ENCODE data around the gene ZNF280C.

The ZNF280C gene

GRCh38 chrX:130174937-130175336, 93.8 kb downstream of the ZNF280C start:
- no peak for DNase-seq (ENCODE audit: low spot score)

- DNase-seq (ENCODE audit: low spot score) = peak; percentile 68
Measured at GRCh38 chrX:130174045-130174704, 94.5 kb downstream of the ZNF280C start.

DNA sequence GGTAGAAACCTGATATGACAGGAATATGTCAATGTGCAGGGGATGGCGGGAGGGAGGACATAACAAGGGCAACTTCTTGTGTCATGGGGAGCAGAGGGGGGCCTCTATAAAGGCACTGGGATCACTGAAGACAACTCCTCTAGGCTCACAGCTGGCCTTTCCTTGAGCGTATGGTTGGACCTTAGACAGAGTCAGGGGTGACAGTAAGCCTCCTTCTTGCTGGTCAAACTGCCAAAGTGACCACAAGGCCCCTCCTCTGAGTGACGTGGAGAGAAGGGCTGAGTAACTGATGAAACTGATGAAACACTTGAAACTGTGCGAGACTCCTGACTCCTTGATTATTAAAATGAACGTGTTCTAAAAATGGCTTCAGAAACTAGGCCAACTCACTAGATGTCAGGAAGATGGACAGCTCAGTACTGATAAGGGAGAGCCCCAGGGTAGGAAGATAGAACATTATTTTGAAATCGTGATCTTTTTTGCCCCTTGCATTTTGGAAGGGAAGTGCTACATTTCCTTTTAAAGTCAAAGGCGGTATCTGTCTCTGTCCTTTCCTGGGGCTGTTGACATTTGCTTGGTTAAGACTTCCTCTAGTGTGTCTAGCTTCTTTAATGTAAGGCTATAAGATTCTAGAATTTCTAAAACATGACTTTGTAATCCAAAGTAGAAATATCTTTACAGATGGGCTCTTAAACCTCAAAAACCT, 95.4 kb downstream of the ZNF280C start:
- peak; percentile 67 for DNase-seq (ENCODE audit: low spot score)

DNA sequence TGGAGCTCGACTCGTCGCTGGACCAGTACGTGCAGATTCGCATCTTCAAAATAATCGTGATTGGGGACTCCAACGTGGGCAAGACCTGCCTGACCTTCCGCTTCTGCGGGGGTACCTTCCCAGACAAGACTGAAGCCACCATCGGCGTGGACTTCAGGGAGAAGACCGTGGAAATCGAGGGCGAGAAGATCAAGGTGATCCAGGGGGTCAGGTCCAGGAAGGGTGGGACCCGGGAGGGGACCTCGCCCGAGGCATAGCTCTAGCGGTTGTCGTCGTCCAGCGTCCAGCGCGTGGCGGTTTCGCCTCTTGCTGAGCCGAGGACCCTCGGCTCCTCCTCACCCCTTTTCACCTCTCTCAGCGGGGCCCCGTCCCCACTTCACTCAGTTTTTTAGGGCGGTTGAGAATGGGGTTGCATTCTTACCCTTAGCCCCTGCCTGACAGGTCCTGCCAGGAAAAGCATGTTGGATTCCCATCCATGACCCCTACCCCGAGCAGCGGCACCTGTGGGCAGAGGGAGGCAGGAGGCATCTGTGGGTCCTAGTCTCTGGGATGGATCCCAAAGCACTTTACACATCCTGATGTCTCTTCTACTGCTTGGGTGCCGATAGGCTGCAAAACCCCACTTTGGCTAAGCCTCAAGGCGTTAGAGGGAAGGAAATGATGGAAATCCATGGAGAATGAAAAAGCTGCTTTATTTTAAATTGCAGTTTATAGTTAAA, 96.4 kb downstream of the ZNF280C start:
- DNase-seq (ENCODE audit: low spot score) = no peak

DNA sequence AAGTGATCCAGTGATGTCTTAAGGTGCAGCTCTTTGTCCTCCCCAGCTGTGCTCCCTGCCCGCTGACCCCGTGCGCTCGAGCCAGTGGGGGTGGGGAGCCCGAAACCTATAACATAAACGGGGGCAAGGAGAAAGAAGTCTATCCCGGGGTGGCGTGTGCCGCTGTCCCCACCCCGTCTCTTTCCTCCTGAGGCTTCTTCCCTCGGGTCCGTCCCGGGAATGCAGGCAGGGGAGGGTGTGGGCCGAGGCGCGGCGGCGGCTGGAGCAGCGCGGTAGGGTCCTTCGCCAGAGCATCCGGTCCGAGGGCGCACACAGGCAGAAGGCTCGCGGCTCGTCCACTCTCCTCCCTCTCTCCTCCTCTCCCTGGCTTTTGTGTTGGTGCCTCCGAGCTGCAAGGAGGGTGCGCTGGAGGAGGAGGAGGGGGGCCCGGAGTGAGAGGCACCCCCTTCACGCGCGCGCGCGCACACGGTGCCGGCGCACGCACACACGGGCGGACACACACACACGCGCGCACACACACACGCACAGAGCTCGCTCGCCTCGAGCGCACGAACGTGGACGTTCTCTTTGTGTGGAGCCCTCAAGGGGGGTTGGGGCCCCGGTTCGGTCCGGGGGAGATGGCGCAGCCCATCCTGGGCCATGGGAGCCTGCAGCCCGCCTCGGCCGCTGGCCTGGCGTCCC, 97.1 kb downstream of the ZNF280C start, which contains the start of gene RAB33A:
Gene RAB33A, plus strand, starts transcription at position 517 of the 681 bp plus-strand sequence. Its CDS starts 101 bp downstream, at position 618.
- peak; percentile 26 for DNase-seq (ENCODE audit: low spot score)

DNA sequence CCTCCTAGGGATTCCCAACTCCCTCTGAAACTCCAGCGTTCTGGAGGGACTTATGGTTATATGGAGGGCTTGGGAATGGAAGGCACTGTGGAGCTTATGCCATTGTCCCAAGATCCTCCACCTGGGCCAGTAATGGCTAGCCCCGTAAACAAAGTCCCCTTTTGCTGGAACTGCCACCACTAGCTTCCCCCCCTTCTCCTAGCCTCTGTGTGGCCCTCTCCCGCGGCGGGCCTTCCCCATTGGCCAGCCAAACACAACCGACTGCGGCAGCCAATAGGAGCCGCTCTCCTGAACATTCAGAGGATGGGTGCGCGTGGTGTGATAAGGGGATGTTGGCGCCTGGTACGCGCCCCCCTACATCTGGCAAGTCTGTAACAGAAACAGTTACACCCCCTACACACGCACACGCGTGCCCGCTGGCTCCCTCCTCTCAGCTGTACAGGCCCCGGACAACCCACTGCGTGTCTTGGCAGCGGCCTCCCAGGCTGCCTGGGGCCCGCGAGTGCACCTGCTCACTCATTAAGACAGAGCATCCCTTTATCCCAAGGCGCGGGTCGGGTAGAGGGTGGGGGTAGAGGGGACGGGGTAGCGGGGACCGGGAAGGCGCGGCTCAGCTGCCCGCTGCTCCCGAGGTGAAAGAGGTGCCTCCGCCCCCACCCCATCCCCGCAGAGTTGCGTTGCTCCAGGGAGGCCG, 97.8 kb downstream of the ZNF280C start:
- DNase-seq (ENCODE audit: low spot score) = peak; percentile 46

GRCh38 chrX:130167040-130167439, 101.7 kb downstream of the ZNF280C start:
- DNase-seq (ENCODE audit: low spot score) = no peak

DNA sequence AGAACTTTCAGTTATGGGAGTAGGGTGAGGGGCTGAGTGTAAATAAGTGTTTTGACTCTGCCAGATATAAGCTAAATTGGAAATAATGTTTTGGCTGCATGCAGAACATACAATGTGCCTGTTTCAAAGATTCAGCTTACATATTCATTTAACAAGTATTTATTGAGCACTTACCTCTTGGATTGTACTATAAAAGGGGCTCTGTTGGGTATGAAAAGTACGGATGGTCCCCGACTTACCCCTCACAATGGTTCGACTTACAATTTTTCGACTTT, 102.3 kb downstream of the ZNF280C start:
- no peak for DNase-seq (ENCODE audit: low spot score)

DNA sequence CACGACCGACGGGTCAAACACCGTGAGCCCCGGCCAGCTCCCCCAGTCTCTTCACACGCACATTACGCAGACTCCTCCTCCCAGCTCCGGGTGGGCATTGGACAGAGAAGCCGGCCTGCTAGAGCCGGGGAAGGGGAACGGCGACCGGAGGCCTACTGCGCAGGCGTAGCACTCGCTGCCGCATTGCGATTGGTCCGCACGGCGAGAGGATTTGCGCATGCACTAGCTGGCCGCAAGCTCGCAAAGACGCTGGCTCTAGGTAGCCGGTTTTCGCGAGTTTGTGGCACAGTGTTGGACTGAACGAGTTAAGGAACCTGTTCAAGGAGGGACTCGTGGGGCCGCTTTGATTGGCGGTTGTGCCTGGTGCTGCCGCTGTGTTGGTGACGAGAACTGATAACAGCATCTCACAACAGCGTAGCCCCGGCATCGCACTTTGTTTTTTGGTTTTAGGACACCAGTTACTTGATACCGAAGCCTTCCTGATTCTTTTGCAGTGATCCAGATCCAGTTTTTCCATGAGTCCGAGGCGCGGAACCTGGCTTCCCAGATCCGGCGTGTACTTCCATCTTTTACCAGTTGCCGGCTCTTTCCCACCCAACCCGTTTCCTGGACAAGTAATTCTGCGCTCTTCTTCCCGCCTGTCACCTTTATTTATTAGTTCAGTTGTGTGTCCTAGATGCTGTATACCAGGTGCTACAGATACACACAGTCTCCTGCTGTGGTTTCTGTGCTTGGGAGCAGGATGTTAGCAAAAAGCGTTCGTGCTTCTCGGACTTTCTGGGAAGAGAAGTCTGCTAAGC, 102.8 kb downstream of the ZNF280C start, which contains the start of gene AIFM1:
Gene AIFM1, minus strand, starts transcription at position 139 of the 800 bp plus-strand sequence. CDS start 185 bp downstream, outside the sequence.
- DNase-seq (ENCODE audit: low spot score) = peak; percentile 94

GRCh38 chrX:130165181-130165702, 103.5 kb downstream of the ZNF280C start:
- peak; percentile 26 for DNase-seq (ENCODE audit: low spot score)

DNA sequence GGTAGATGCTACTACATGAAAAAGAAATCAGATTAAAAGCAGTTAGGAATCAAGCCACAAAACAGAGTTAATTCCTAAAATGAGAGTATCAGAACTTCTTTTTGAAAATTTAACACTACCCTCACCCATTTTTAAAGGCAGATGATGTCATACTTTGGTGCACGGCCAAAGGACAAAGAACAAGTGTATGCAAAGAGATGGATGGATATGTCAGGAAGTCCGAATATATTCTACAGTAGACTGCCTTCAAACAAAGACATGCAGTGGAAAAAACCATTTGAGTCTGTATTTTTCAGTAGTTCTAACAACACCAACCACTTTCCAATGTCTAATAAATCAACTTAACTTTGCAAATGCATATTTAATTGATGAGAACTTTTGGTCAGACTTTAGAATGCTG, 105.3 kb downstream of the ZNF280C start:
- no peak for DNase-seq (ENCODE audit: low spot score)

DNA sequence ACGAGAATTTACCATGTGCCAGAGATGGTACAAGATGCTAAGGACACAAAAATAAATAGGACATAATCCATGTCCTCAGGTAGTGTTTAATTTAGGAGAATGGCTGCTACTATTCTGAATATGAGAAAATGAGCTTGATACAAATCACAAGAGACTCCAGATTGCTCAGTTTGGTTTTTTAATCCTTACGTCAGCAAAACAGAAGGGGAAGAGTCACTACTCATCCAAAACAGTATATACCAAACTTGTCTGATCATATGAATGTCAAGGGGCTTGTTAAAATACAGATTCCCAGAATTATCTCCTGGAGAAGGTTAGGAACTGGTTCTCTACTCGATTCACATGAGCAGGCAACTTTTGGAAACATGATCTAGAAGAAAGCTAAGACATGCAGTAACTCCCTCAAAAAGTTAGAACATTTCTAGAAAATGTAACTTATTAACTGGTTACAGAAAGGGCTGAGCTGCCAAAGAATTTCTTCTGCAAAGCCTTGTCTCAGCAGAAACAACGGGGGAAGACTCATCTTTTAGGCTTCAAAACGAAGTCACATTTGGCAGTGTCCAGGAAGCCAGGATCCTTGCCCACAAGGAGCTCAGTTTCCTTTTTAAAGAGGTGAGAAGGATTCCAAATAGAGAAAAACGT, 106.5 kb downstream of the ZNF280C start:
- no peak for DNase-seq (ENCODE audit: low spot score)

DNA sequence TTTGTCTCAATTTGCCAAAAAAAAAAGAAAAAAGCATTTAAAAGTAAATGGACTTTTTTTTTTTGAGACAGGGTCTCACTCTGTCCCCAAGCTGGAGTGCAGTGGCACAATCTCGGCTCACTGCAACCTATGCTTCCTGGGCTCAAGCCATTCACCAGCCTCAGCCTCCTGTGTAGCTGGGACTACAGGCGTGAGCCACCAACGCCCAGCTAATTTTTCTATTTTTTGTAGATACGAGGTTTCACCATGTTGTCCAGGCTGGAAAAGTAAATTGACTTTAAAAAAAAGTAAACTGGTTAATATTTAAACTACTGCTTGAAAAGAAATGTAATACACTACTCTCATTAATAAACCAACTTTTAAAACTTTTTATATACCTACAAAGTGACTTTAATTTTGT, 108.9 kb downstream of the ZNF280C start:
- no peak for DNase-seq (ENCODE audit: low spot score)

- no peak for DNase-seq (ENCODE audit: low spot score)
Measured at GRCh38 chrX:130158311-130158710, 110.4 kb downstream of the ZNF280C start.

GRCh38 chrX:130155564-130155963, 113.1 kb downstream of the ZNF280C start:
- no peak for DNase-seq (ENCODE audit: low spot score)
